ENCODE measurements around the gene CPVL.

DNA sequence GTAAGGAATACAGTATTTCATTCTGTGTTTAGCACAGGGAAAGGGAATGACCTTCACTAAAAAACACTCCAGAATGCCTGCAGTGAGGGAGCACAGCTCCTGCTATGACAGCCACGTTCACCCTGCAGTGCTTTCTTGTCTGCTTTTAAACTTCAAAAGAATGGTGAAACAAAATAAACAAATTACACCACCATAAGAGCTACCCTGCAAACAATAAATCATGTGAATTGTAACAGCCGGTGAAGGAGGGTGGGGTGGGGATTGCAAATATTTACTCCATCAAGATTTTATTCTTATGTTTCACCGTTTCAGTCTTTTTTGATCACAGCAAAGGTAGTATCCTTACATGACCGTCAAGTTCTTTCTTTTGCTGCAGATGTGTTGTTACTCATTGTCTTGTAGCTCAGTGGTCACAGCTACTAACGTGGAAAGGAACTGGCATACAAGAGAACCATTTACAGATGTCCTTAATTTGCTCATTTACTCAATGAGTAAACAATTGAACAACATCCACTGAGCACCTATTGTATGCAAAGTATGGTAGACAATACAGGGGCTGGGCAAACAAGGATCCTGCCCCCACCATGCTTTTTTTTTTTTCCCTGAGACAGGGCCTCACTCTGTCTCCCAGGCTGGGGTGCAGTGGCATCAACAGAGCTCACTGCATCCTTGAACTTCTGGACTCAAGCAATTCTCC lies 44.2 kb upstream of the CPVL start:
- no peak for TF ChIP-seq RAD21 (IDR thresholded peaks at IDR 0.05; ENCODE audit: low read depth)
- TF ChIP-seq ELF1 (IDR thresholded peaks at IDR 0.05; ENCODE audit: borderline replicate concordance, low read depth) = no peak
- no peak for TF ChIP-seq POLR2A (IDR thresholded peaks at IDR 0.05; ENCODE audit: borderline replicate concordance, extremely low read depth, insufficient read depth, insufficient read length)
- TF ChIP-seq FOSL1 (IDR thresholded peaks at IDR 0.05; ENCODE audit: low read depth) = no peak
- no peak for TF ChIP-seq ZBTB33 (IDR thresholded peaks at IDR 0.05; ENCODE audit: extremely low read depth, insufficient replicate concordance, low read length)
- no peak for TF ChIP-seq CTCF (IDR thresholded peaks at IDR 0.05 in 2 of 3, conservative IDR thresholded peaks at IDR 0.05 in 1 of 3; ENCODE audit: borderline replicate concordance in 1 of 3, insufficient read depth in 1 of 3, low read depth in 2 of 3, low read length in 2 of 3)
- no peak for TF ChIP-seq CEBPB (IDR thresholded peaks at IDR 0.05; ENCODE audit: low read depth)
- TF ChIP-seq ZFX (IDR thresholded peaks at IDR 0.05) = no peak
- TF ChIP-seq POLR2AphosphoS5 (IDR thresholded peaks at IDR 0.05; ENCODE audit: low read depth, low read length) = no peak
- no peak for TF ChIP-seq ZNF274 (IDR thresholded peaks at IDR 0.05; ENCODE audit: low read depth, low read length)
- TF ChIP-seq EZH2phosphoT487 (IDR thresholded peaks at IDR 0.05; ENCODE audit: borderline replicate concordance) = no peak
- no peak for TF ChIP-seq JUND (IDR thresholded peaks at IDR 0.05)
